ENCODE results near the gene SUSD3.

GRCh38 chr9:93041108-93041802, 17.2 kb upstream of the SUSD3 start:
- TF ChIP-seq POLR2AphosphoS5 (IDR thresholded peaks at IDR 0.05; ENCODE audit: borderline replicate concordance, low read depth, low read length) (no peak), EZH2 (IDR thresholded peaks at IDR 0.05) (no peak), FOXP2 (optimal IDR thresholded peaks at IDR 0.05; ENCODE audit: control extremely low read depth, extremely low read length, insufficient read depth) (no peak)
